Neural cell (in vitro differentiated cells): Measurements from ENCODE around the gene SLC22A8. TPM values are rescaled to one million over a fixed set of nuclear protein-coding genes. Genes with fewer than 3 reads are reported as not detected.

ENCODE experiments used
- H2AFZ ChIP-seq: fragments of 200-600, 300-800 bp; sonication (generic), shearing (Covaris generic); 2 replicates; pipeline ENCODE4 v1.6.0; 2014; ENCODE audit warnings: low read depth, mild to moderate bottlenecking, antibody characterized with exemption, low read length, moderate library complexity
- H3F3A ChIP-seq: fragments of 200-600 bp; shearing (Covaris generic); 2 replicates; pipeline ENCODE4 v1.6.1; 2016; ENCODE audit warnings: mild to moderate bottlenecking, moderate library complexity, mixed read lengths, antibody characterized with exemption, low read length; ENCODE audit not compliant: insufficient read depth, poor library complexity, severe bottlenecking
- H3K27ac ChIP-seq: fragments of 200-600, 300-800 bp; sonication (generic), shearing (Covaris generic); 2 replicates; pipeline ENCODE4 v1.5.1; 2014; ENCODE audit warnings: mild to moderate bottlenecking, low read length, moderate library complexity
- H3K27me3 ChIP-seq: fragments of 300-800, 200-600 bp; sonication (generic), shearing (Covaris generic); 2 replicates; pipeline ENCODE4 v1.6.0; 2014; ENCODE audit warnings: mild to moderate bottlenecking, low read depth, low read length, moderate library complexity; ENCODE audit not compliant: insufficient read depth
- H3K36me3 ChIP-seq: fragments of 300-800, 200-600 bp; sonication (generic), shearing (Covaris generic); 2 replicates; pipeline ENCODE4 v1.5.1; 2014; ENCODE audit warnings: mild to moderate bottlenecking, antibody characterized with exemption, low read length, moderate library complexity; ENCODE audit not compliant: insufficient read depth
- H3K4me2 ChIP-seq: fragments of 300-800, 200-600 bp; sonication (generic), shearing (Covaris generic); 2 replicates; pipeline ENCODE4 v1.6.0; 2014; ENCODE audit warnings: mild to moderate bottlenecking, low read length
- H3K4me3 ChIP-seq: fragments of 300-800, 200-600 bp; sonication (generic), shearing (Covaris generic); 2 replicates; pipeline ENCODE4 v1.5.1; 2014; ENCODE audit warnings: mild to moderate bottlenecking, low read length, moderate library complexity
- H3K79me2 ChIP-seq: fragments of 200-600 bp; shearing (Covaris generic); replicated peaks from 2 replicates; pipeline ENCODE4 v1.6.0; 2014; ENCODE audit warnings: mild to moderate bottlenecking, low read length, moderate library complexity; ENCODE audit not compliant: insufficient read depth
- H3K9ac ChIP-seq: fragments of 300-800, 200-600 bp; sonication (generic), shearing (Covaris generic); 2 replicates; pipeline ENCODE4 v1.6.1; 2016; ENCODE audit warnings: mild to moderate bottlenecking, low read length, mixed read lengths
- H3K9me2 ChIP-seq: fragments of 200-600 bp; shearing (Covaris generic); 2 replicates; pipeline ENCODE4 v1.6.1; 2016; ENCODE audit warnings: mild to moderate bottlenecking, low read length, mixed read lengths; ENCODE audit not compliant: insufficient read depth
- H3K9me3 ChIP-seq: fragments of 200-600, 300-800 bp; sonication (generic), shearing (Covaris generic); 2 replicates; pipeline ENCODE4 v1.6.1; 2016; ENCODE audit warnings: mild to moderate bottlenecking, mixed run types, low read length, moderate library complexity, mixed read lengths
- H4K20me1 ChIP-seq: fragments of 200-600 bp; shearing (Covaris generic); 2 replicates; pipeline ENCODE4 v1.6.1; 2016; ENCODE audit warnings: mild to moderate bottlenecking, mixed run types; ENCODE audit not compliant: insufficient read depth
- EP300 ChIP-seq: fragments of 450-650 bp; conservative IDR thresholded peaks from 2 replicates; pipeline ENCODE4 v1.6.1; 2014; ENCODE audit warnings: antibody characterized with exemption, mild to moderate bottlenecking, moderate library complexity; ENCODE audit not compliant: poor library complexity, severe bottlenecking
- EZH2 ChIP-seq: fragments of 200-600, 300-800 bp; shearing (Covaris generic), sonication (generic); IDR thresholded peaks from 2 replicates; pipeline ENCODE4 v1.6.1; 2014; ENCODE audit warnings: antibody characterized with exemption, low read length, borderline replicate concordance, mild to moderate bottlenecking; ENCODE audit not compliant: insufficient read depth, poor library complexity, severe bottlenecking
- MXI1 ChIP-seq: fragments of 450-650 bp; conservative IDR thresholded peaks from 2 replicates; pipeline ENCODE4 v1.6.1; 2014; ENCODE audit warnings: antibody characterized with exemption, mild to moderate bottlenecking; ENCODE audit not compliant: poor library complexity, severe bottlenecking
- POLR2AphosphoS5 ChIP-seq: IDR thresholded peaks from 2 replicates; pipeline ENCODE4 v1.6.1; 2012
- RAD21 ChIP-seq: fragments of 450-650 bp; conservative IDR thresholded peaks from 2 replicates; pipeline ENCODE4 v1.6.1; 2014; ENCODE audit warnings: antibody characterized with exemption, mild to moderate bottlenecking, moderate library complexity
- REST ChIP-seq: IDR thresholded peaks from 2 replicates; pipeline ENCODE4 v1.6.1; 2012; ENCODE audit warnings: borderline replicate concordance
- SMC3 ChIP-seq: fragments of 450-650 bp; conservative IDR thresholded peaks from 2 replicates; pipeline ENCODE4 v1.6.1; 2014; ENCODE audit warnings: antibody characterized with exemption, mild to moderate bottlenecking, moderate library complexity; ENCODE audit not compliant: poor library complexity
- TAF1 ChIP-seq: IDR thresholded peaks from 2 replicates; pipeline ENCODE4 v1.6.1; 2012; ENCODE audit warnings: low read depth
- polyA plus RNA-seq: library from polyadenylated mRNA; depleted of rRNA; stranded (reverse); fragments of >200 nt; gene quantifications from 2 replicates; pipeline ENCODE4 v1.2.3, GENCODE V29; 2014
- TF ChIP-seq, protein P1 (sequence below): fragments of 450-650 bp; IDR thresholded peaks from 2 replicates; pipeline ENCODE4 v1.5.1; 2014; ENCODE audit warnings: antibody characterized with exemption, mild to moderate bottlenecking, moderate library complexity; ENCODE audit not compliant: poor library complexity, severe bottlenecking

The SLC22A8 gene
- polyA plus RNA-seq, 1 donor from 2014 or later: not detected

GRCh38 chr11:62965574-62965973, 50.1 kb downstream of the SLC22A8 start:
- Histone ChIP-seq H3K27ac (no peak overlapping the region), H3K9ac (no peak overlapping the region), H3K36me3 (no peaks in the 10 kb centered on the region), H4K20me1 (no peaks in the 10 kb centered on the region), H2AFZ (no peak overlapping the region), H3K9me2 (no peaks in the 10 kb centered on the region), H3K4me3 (no peak overlapping the region), H3K9me3 (no peaks in the 10 kb centered on the region), H3F3A (no peaks in the 10 kb centered on the region), H3K79me2 (no peaks in the 10 kb centered on the region), H3K27me3 (no peaks in the 10 kb centered on the region), H3K4me2 (no peak overlapping the region)
- TF ChIP-seq MXI1: no peak
- TF ChIP-seq, protein P1, sequence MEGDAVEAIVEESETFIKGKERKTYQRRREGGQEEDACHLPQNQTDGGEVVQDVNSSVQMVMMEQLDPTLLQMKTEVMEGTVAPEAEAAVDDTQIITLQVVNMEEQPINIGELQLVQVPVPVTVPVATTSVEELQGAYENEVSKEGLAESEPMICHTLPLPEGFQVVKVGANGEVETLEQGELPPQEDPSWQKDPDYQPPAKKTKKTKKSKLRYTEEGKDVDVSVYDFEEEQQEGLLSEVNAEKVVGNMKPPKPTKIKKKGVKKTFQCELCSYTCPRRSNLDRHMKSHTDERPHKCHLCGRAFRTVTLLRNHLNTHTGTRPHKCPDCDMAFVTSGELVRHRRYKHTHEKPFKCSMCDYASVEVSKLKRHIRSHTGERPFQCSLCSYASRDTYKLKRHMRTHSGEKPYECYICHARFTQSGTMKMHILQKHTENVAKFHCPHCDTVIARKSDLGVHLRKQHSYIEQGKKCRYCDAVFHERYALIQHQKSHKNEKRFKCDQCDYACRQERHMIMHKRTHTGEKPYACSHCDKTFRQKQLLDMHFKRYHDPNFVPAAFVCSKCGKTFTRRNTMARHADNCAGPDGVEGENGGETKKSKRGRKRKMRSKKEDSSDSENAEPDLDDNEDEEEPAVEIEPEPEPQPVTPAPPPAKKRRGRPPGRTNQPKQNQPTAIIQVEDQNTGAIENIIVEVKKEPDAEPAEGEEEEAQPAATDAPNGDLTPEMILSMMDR: no peak
- no peak for TF ChIP-seq TAF1
- no peak for TF ChIP-seq SMC3
- TF ChIP-seq REST: no peak
- TF ChIP-seq EP300: no peak
- no peak for TF ChIP-seq EZH2

- H3K4me3 ChIP-seq: no peak overlapping the region
- H3K27me3 ChIP-seq: no peaks in the 10 kb centered on the region
- H3K4me2 ChIP-seq: no peak overlapping the region
- no peak overlapping the region for H3K9ac ChIP-seq
- no peaks in the 10 kb centered on the region for H3K9me3 ChIP-seq
- no peaks in the 10 kb centered on the region for H3K79me2 ChIP-seq
- no peaks in the 10 kb centered on the region for H4K20me1 ChIP-seq
- H2AFZ ChIP-seq: no peak overlapping the region
- H3K27ac ChIP-seq: no peak overlapping the region
- no peaks in the 10 kb centered on the region for H3F3A ChIP-seq
- TF ChIP-seq REST (no peak), SMC3 (no peak), POLR2AphosphoS5 (no peak), RAD21 (no peak), EP300 (no peak), TAF1 (no peak), MXI1 (no peak), EZH2 (no peak)
- TF ChIP-seq, protein P1: no peak
- H3K36me3 ChIP-seq: no peaks in the 10 kb centered on the region
- H3K9me2 ChIP-seq: no peaks in the 10 kb centered on the region
Measured at GRCh38 chr11:62962391-62962790, 53.2 kb downstream of the SLC22A8 start.
